OCI-LY7 (cell line): ENCODE data around the gene DRC7.

Experiments
- EZH2phosphoT487 ChIP-seq: fragments of 200-600 bp; sonication (generic); IDR thresholded peaks from 2 replicates; pipeline ENCODE4 v1.6.1; 2018; ENCODE audit warnings: low read depth, borderline replicate concordance, mild to moderate bottlenecking, mixed run types, antibody characterized with exemption, low read length, moderate library complexity, mixed read lengths
- TF ChIP-seq, protein P1 (sequence below): fragments of 200-600 bp; sonication (generic); conservative IDR thresholded peaks from 2 replicates; pipeline ENCODE4 v1.5.1; 2014; ENCODE audit warnings: mild to moderate bottlenecking, antibody characterized with exemption, low read length, moderate library complexity, mixed read lengths

DNA sequence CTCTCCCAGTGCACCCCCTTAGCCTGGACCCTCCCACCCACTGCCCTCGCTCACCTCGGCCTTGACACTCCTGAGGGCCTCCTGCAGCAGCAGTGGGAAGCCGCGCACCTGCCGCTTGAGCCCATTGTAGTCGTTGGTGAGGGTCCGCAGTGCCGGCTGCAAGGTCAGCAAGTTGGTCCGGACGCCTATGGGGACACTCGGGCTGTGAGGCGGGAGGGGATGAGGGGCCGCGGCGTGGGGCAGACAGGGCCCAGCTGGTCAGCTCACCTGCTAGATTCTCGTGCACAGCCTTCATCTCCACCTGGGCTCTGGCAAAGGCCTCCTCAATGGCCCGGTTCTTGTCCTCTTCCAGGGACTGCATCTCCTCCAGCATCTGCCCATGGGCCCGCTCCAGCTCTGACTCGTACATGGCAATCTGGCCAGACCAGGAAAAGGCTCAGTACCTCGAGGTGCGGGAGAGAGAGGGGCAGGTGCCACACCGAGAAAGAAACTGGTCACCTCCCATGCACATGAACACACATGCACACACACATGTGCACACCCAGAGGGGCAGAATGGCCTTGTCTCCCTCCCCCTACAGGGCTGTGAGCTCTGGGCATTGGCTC, 75.0 kb downstream of the DRC7 start:
- TF ChIP-seq, protein P1, sequence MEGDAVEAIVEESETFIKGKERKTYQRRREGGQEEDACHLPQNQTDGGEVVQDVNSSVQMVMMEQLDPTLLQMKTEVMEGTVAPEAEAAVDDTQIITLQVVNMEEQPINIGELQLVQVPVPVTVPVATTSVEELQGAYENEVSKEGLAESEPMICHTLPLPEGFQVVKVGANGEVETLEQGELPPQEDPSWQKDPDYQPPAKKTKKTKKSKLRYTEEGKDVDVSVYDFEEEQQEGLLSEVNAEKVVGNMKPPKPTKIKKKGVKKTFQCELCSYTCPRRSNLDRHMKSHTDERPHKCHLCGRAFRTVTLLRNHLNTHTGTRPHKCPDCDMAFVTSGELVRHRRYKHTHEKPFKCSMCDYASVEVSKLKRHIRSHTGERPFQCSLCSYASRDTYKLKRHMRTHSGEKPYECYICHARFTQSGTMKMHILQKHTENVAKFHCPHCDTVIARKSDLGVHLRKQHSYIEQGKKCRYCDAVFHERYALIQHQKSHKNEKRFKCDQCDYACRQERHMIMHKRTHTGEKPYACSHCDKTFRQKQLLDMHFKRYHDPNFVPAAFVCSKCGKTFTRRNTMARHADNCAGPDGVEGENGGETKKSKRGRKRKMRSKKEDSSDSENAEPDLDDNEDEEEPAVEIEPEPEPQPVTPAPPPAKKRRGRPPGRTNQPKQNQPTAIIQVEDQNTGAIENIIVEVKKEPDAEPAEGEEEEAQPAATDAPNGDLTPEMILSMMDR = no peak
- TF ChIP-seq EZH2phosphoT487 = no peak
